ES-I3 (cell line): ENCODE data around the gene ITPR1.

Experiments
- H3K36me3 ChIP-seq: 2 replicates; pipeline ENCODE4 v1.6.1; 2013; ENCODE audit warnings: mild to moderate bottlenecking, low read length, control low read depth, moderate library complexity; ENCODE audit not compliant: insufficient read depth
- H3K4me1 ChIP-seq: 2 replicates; pipeline ENCODE4 v1.6.1; 2013; ENCODE audit warnings: mild to moderate bottlenecking, control low read depth, low read length; ENCODE audit not compliant: insufficient read depth
- H3K9ac ChIP-seq: 2 replicates; pipeline ENCODE4 v1.6.1; 2013; ENCODE audit warnings: low read depth, mild to moderate bottlenecking, low read length, moderate library complexity
- H3K9me3 ChIP-seq: 2 replicates; pipeline ENCODE4 v1.6.1; 2013; ENCODE audit warnings: mild to moderate bottlenecking, low read length, moderate library complexity; ENCODE audit not compliant: control insufficient read depth, insufficient read depth

ITPR1 gene

DNA sequence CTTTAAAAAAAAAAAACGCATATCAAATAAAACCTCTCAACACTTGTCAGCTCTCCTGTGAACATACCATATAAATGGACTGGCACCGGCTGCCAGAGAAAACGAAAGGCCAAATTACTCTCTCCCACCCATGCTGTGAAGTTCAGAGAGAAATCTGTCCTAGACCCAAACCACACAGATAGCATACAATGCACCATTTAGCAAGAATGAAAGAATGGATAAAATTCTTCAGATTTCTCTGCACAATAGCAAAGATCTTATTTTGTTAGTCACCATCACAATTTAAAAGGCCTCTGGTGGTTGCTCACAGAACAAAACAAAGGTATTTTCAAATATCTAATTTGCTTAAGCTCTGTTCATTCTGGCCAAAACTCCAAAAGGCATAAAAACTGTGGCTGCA, 392.2 kb downstream of the ITPR1 start:
- Histone ChIP-seq H3K9me3 (no peaks in the 10 kb centered on the region), H3K9ac (no peak overlapping the region), H3K4me1 (peaks cover 4% of the 10 kb centered on the region; the same call in 1 of the 2 replicates), H3K36me3 (no peaks in the 10 kb centered on the region)

DNA sequence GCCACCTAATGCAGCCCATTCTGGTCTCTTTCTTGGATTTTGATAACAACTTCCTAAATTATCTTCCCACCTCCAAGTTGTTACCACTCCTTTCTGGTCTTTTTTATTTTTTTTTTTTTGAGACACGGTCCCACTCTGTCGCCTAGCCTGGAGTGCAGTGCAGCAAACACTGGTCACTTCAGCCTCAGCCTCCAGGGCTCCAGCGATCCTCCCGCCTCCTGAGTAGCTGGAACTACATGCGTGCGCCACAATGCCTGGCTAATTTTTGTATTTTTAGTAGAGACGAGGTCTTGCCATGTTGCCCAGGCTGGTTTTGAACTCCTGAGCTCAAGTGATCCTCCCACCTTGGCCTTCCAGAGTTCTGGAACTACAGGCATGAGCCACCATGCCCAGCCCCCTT, 393.3 kb downstream of the ITPR1 start:
- peaks cover 4% of the 10 kb centered on the region; the same call in 1 of the 2 replicates for H3K4me1 ChIP-seq
- H3K9me3 ChIP-seq: no peaks in the 10 kb centered on the region
- H3K36me3 ChIP-seq: no peaks in the 10 kb centered on the region
- no peak overlapping the region for H3K9ac ChIP-seq

DNA sequence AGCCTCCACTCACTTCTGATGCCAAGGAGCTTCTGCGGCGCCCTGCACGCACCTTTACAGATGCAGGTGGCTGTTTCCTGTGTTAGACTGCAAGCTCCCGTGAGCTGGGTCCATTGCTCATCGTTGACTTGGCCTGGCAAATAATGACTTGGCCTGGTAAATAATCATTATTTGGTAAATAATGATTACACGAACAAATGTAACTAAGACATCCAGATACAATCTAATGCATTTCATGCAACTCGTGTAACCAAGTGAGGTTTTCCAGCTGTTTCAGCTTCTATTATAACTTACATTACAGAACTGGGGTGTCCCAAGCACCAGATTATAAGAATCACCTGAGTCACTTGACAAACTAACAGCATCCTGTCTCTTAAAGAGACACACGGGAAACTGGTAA, 394.0 kb downstream of the ITPR1 start:
- Histone ChIP-seq H3K9me3 (no peaks in the 10 kb centered on the region), H3K9ac (no peak overlapping the region), H3K36me3 (no peaks in the 10 kb centered on the region), H3K4me1 (peaks cover 4% of the 10 kb centered on the region; the same call in 1 of the 2 replicates)

DNA sequence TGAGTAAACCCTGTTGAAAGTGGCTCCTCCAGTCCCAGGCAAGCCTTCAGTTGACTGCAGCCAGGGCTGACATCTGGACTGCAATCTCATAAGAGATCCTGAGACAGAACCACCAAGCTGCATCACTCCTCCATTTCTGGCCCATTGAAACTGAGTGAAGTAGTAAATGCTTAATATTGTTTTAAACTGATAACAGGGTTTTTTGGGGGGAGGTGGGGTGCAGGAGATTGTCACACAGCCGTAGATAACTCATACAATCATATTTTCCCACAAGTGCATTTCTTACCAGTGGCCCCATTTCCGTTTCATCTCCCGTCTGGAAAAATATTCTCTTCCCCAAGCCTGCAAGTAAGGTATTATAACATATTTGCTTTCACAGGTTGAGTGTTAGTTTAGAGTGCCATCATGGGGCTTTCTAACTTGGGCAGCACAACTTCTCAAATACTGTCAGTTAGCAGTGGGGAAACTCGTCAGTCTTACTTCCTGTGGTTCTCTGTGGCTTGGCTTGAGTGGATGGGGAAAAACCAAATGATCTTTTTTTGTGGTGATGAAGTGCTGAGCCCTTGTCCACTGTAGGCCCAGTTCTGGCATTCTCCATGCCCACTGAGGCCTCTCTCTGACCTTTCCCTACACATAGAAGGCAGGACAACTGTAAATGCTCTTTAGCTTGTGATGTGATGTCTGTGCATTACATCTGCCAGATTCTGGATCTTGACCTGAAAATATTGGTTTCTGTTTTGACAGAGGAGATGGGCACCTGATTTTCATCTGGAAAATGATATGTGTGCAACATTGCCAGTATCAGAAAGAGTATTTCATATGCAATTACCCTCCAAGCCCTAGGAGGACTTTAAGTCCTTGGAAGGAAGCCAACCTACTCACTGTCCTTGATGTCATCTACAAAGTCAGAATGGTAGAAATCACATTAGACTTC, 396.0 kb downstream of the ITPR1 start:
- Histone ChIP-seq H3K36me3 (no peaks in the 10 kb centered on the region), H3K4me1 (peaks cover 4% of the 10 kb centered on the region; the same call in 1 of the 2 replicates), H3K9me3 (no peaks in the 10 kb centered on the region), H3K9ac (no peak overlapping the region)

DNA sequence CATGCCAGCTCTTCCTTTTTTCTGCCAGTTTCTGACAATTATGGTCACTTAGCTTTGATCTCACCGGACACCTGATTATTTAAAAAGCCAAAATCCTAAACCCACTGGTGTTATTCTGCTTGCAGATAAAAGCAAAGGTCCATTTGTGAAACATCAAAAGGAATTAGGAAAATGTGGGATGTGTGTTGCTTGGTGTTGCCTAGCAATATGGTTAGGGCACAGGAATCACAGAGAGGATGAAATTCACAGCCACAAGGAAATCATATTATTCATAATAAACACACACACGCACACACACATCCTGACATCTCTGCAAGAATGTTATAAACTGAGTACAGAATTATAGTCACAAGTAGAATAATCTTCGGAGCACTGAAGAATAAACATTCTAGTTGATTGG, 396.7 kb downstream of the ITPR1 start:
- no peak overlapping the region for H3K9ac ChIP-seq
- no peaks in the 10 kb centered on the region for H3K9me3 ChIP-seq

DNA sequence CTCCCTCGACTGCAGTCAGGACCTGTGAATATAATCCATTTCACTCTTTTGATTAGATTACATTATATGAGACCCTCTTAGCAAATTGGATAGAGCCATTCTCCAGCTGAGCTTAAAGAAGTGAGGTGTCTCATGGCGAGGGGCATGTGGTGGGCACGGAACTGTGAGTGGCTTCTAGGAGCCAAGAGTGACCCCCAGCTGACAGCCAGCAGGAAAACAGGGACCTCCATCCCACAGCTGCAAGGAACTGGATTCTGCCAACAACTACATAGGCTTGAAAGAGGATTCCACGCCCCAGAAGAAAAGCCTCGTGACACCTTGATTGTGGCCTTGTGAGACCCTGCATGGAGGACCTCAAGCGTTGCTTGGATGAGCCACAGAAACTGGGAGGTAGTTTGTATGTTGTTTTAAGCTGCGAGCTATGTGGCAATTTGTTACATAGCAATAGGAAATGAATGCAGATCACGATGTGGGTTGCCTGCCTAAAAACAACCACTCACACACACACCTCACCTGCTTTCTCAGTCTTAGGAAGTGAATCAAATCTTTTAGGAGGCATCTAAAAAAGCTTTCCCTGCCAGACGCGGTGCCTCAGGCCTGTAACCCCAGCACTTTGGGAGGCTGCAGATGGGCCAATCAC, 401.9 kb downstream of the ITPR1 start:
- H3K4me1 ChIP-seq: no peaks in the 10 kb centered on the region; the same call in 1 of the 2 replicates
- no peaks in the 10 kb centered on the region for H3K9me3 ChIP-seq
- H3K36me3 ChIP-seq: no peaks in the 10 kb centered on the region
- no peak overlapping the region for H3K9ac ChIP-seq

More for the DNA sequence above, 396.7 kb downstream of the ITPR1 start:
- H3K36me3 ChIP-seq: no peaks in the 10 kb centered on the region
- peaks cover 4% of the 10 kb centered on the region; the same call in 1 of the 2 replicates for H3K4me1 ChIP-seq

DNA sequence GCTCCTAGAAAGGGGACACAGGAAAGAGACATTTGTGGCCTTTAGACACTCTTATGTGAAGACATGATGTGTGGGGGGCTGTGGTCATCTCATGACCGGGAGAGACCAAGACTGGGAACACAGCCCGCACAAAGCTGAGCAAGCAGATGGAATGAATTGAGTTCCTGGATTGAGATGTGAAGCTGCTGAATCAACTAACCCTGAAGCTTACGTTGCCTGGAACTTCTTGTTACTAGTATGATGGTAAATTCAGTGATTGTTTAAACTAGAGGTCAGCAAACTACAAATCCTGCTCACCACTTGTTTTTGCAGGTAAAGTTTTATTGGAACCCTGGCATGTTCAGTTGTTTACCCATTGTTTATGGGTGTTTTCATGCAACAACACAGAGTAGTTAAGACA, 402.7 kb downstream of the ITPR1 start:
- Histone ChIP-seq H3K36me3 (no peaks in the 10 kb centered on the region), H3K9ac (no peak overlapping the region), H3K4me1 (no peaks in the 10 kb centered on the region; the same call in 1 of the 2 replicates), H3K9me3 (no peaks in the 10 kb centered on the region)
